Lower lobe of right lung (tissue), 2 donors: ENCODE data around the gene DCAF5. TPM values are rescaled to one million over a fixed set of nuclear protein-coding genes. Genes with fewer than 3 reads are reported as not detected.

Source experiments
- ATAC-seq, 2 donors: fragments of 200-7000 bp; cut with Tn5 transposase; one replicate each; pipeline ENCODE4 v1.9.1; 2020 to 2022; ENCODE audit warnings: mild to moderate bottlenecking in 2 of 2, moderate library complexity in 2 of 2
- DNase-seq: peaks from one replicate; pipeline ENCODE4 v3.0.0-alpha.2; 2020
- H3K27ac ChIP-seq: fragments of 200-600 bp; one replicate; pipeline ENCODE4 v1.8.0; 2022
- H3K27me3 ChIP-seq: fragments of 200-600 bp; one replicate; pipeline ENCODE4 v1.8.0; 2022; ENCODE audit warnings: low read depth
- H3K36me3 ChIP-seq: fragments of 200-600 bp; one replicate; pipeline ENCODE4 v1.8.0; 2022; ENCODE audit warnings: mild to moderate bottlenecking
- H3K4me1 ChIP-seq: fragments of 200-600 bp; one replicate; pipeline ENCODE4 v1.8.0; 2022
- H3K4me3 ChIP-seq: fragments of 200-600 bp; one replicate; pipeline ENCODE4 v1.8.0; 2022; ENCODE audit warnings: mild to moderate bottlenecking
- H3K9me3 ChIP-seq: fragments of 200-600 bp; one replicate; pipeline ENCODE4 v1.8.0; 2022
- CTCF ChIP-seq: fragments of 200-600 bp; IDR thresholded peaks from one replicate; pipeline ENCODE4 v1.8.0; 2022; ENCODE audit warnings: antibody characterized with exemption, mild to moderate bottlenecking
- intact Hi-C: fragments of 100-400 bp; cut with DNase I; formaldehyde crosslinking; loops from one replicate; pipeline ENCODE4 v1.11.0; 2022
- total RNA-seq: library from RNA; stranded (reverse); fragmentation: NEBNext Ultra II Directional; extraction: Animal tissue kit (Norgen Biotek cat#: 25700); gene quantifications from one replicate; pipeline ENCODE4 v1.2.1, GENCODE V29; 2021
- donor health status: DM: no; HTN: yes; CAD: no; lungs with severe emphysema.

Gene DCAF5
- total RNA-seq, 1 donor from 2014 or later, result 54.5 TPM

- no peak for TF ChIP-seq CTCF
- ATAC-seq (no peak), DNase-seq (no peak)
- Histone ChIP-seq H3K27ac (no peak overlapping the region), H3K9me3 (no peaks in the 10 kb centered on the region), H3K4me1 (peaks cover 5% of the 10 kb centered on the region), H3K36me3 (no peaks in the 10 kb centered on the region), H3K4me3 (no peak overlapping the region), H3K27me3 (no peaks in the 10 kb centered on the region)
- intact Hi-C loops, result no loop called here
Measured at GRCh38 chr14:69006346-69006745, 146.6 kb downstream of the DCAF5 start.

GRCh38 chr14:69005432-69006148 lies 147.3 kb downstream of the DCAF5 start:
- H3K27ac ChIP-seq, result no peak overlapping the region

GRCh38 chr14:69004731-69005431 lies 148.0 kb downstream of the DCAF5 start:
- intact Hi-C loops, result no loop called here
- ATAC-seq (no peak), DNase-seq (no peak)
- Histone ChIP-seq H3K9me3 (no peaks in the 10 kb centered on the region), H3K4me3 (no peak overlapping the region), H3K36me3 (no peaks in the 10 kb centered on the region), H3K4me1 (peaks cover 5% of the 10 kb centered on the region), H3K27ac (no peak overlapping the region), H3K27me3 (no peaks in the 10 kb centered on the region)
- TF ChIP-seq CTCF, result no peak

More at GRCh38 chr14:69005432-69006148, 147.3 kb downstream of the DCAF5 start:
- H3K9me3 ChIP-seq, result no peaks in the 10 kb centered on the region
- H3K4me1 ChIP-seq, result peaks cover 5% of the 10 kb centered on the region
- no peak for DNase-seq
- no peak overlapping the region for H3K4me3 ChIP-seq
- H3K27me3 ChIP-seq, result no peaks in the 10 kb centered on the region
- intact Hi-C loops, result no loop called here
- TF ChIP-seq CTCF, result no peak
- ATAC-seq, result peak; percentile 55 to 60
- H3K36me3 ChIP-seq, result no peaks in the 10 kb centered on the region

- TF ChIP-seq CTCF, result no peak
- no peak overlapping the region for H3K4me3 ChIP-seq
- no peaks in the 10 kb centered on the region for H3K27me3 ChIP-seq
- DNase-seq (no peak), ATAC-seq (no peak)
- H3K9me3 ChIP-seq, result no peaks in the 10 kb centered on the region
- no peaks in the 10 kb centered on the region for H3K36me3 ChIP-seq
- H3K27ac ChIP-seq, result no peak overlapping the region
- intact Hi-C loops, result no loop called here
- peaks cover 5% of the 10 kb centered on the region for H3K4me1 ChIP-seq
Measured at GRCh38 chr14:69003626-69004025, 149.3 kb downstream of the DCAF5 start.

GRCh38 chr14:69002069-69002468 lies 150.8 kb downstream of the DCAF5 start:
- peak; percentile 52 to 67 for ATAC-seq
- TF ChIP-seq CTCF, result peak; percentile 36
- DNase-seq, result no peak
- intact Hi-C loops, result no loop called here
- H3K4me1 ChIP-seq, result peaks cover 5% of the 10 kb centered on the region
- no peaks in the 10 kb centered on the region for H3K36me3 ChIP-seq
- no peak overlapping the region for H3K4me3 ChIP-seq
- H3K9me3 ChIP-seq, result no peaks in the 10 kb centered on the region
- no peaks in the 10 kb centered on the region for H3K27me3 ChIP-seq
- no peak overlapping the region for H3K27ac ChIP-seq
